Lung (tissue), 12 donors: ENCODE data around the gene SLC9A1. TPM values are rescaled to one million over a fixed set of nuclear protein-coding genes. Genes with fewer than 3 reads are reported as not detected.

Source experiments
- ATAC-seq: fragments of 200-7000 bp; cut with Tn5 transposase; one replicate; pipeline ENCODE4 v1.9.1; 2020; ENCODE audit warnings: moderate number of reproducible peaks; ENCODE audit not compliant: insufficient read depth, low FRiP score
- DNase-seq, 3 donors: peaks; one replicate each; pipeline ENCODE4 v3.0.0-alpha.2; 2013 to 2017
- H3K27ac ChIP-seq, 2 donors: one replicate each; pipeline ENCODE4 v1.5.1; 2013; ENCODE audit warnings: mild to moderate bottlenecking in 2 of 2, moderate library complexity in 2 of 2, control low read depth in 1 of 2, inconsistent platforms in 1 of 2, low read depth in 1 of 2, low read length in 1 of 2
- H3K27me3 ChIP-seq, 3 donors: one replicate each; pipeline ENCODE4 v1.5.1; 2013; ENCODE audit warnings: low read length in 2 of 3; ENCODE audit not compliant: control insufficient read depth in 3 of 3, insufficient read depth in 3 of 3
- H3K36me3 ChIP-seq, 4 donors: one replicate each; pipeline ENCODE4 v1.5.1; 2013; ENCODE audit warnings: low read length in 4 of 4, mild to moderate bottlenecking in 1 of 4, moderate library complexity in 1 of 4; ENCODE audit not compliant: control insufficient read depth in 4 of 4, insufficient read depth in 4 of 4
- H3K4me1 ChIP-seq, 5 donors: one replicate each; pipeline ENCODE4 v1.5.1; 2013; ENCODE audit warnings: low read length in 5 of 5, mild to moderate bottlenecking in 2 of 5, moderate library complexity in 1 of 5; ENCODE audit not compliant: control insufficient read depth in 5 of 5, insufficient read depth in 5 of 5
- H3K4me3 ChIP-seq: one replicate; pipeline ENCODE4 v1.5.1; 2013; ENCODE audit warnings: mild to moderate bottlenecking, control low read depth, moderate library complexity
- H3K9ac ChIP-seq, 2 donors: one replicate each; pipeline ENCODE4 v1.5.1; 2013; ENCODE audit warnings: low read length in 2 of 2, control low read depth in 1 of 2; ENCODE audit not compliant: insufficient read depth in 1 of 2
- H3K9me3 ChIP-seq, 4 donors: one replicate each; pipeline ENCODE4 v1.5.1; 2013; ENCODE audit warnings: low read length in 3 of 4, mild to moderate bottlenecking in 1 of 4, moderate library complexity in 1 of 4; ENCODE audit not compliant: control insufficient read depth in 4 of 4, insufficient read depth in 3 of 4
- WGBS, 2 donors: extraction: QIAGEN DNeasy Blood & Tissue Kit; methylation state at CpG; one replicate each; pipeline ENCODE4 v1.1.7; 2013; 5-methylcytosine and 5-hydroxymethylcytosine counted together
- polyA plus RNA-seq, 2 donors: library from polyadenylated mRNA; stranded (reverse); fragments of 200-250 nt; gene quantifications; one replicate each; pipeline ENCODE4 v1.2.1, GENCODE V29; 2013
- total RNA-seq, 2 donors: library from RNA; depleted of rRNA in 1 of 2; stranded (reverse); fragments of >200 nt in 1 of 2; gene quantifications; one replicate each; pipeline ENCODE4 v1.2.1, GENCODE V29; 2014 to 2021
- TF ChIP-seq, protein P1 (sequence below): IDR thresholded peaks from 2 replicates; pipeline ENCODE4 v1.5.1; 2012; ENCODE audit warnings: mild to moderate bottlenecking; ENCODE audit errors: control extremely low read depth, extremely low read depth
- donor health status: control.
- donor health status: control.
- donor health status: Bipolar disorder and iron deficiency.
- donor health status: healthy.
- donor health status: DM: yes; HTN: yes; CAD: no.

Gene SLC9A1
- total and polyA plus RNA-seq, 4 donors, result 19.3 to 48.0 (median 24.6) TPM

DNA sequence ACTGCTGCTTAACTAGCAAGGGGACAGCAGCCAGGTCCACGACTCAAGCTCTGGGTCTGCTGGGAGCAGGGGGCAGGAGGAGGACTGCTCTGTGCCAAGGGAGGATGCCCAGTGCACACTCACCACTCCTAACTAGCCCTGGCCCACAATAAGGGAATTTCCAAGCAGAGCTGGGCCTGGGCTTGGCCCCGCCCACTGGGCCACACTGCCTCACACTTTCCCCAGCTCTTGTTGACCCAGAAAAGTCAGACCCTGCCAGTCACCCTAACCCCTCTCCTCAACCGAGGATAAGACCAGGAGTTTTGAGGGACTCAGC, 18.7 kb downstream of the SLC9A1 start:
- no peak overlapping the region for H3K9ac ChIP-seq
- DNase-seq (no peak), ATAC-seq (no peak)
- H3K4me3 ChIP-seq, result no peak overlapping the region
- TF ChIP-seq, protein P1, sequence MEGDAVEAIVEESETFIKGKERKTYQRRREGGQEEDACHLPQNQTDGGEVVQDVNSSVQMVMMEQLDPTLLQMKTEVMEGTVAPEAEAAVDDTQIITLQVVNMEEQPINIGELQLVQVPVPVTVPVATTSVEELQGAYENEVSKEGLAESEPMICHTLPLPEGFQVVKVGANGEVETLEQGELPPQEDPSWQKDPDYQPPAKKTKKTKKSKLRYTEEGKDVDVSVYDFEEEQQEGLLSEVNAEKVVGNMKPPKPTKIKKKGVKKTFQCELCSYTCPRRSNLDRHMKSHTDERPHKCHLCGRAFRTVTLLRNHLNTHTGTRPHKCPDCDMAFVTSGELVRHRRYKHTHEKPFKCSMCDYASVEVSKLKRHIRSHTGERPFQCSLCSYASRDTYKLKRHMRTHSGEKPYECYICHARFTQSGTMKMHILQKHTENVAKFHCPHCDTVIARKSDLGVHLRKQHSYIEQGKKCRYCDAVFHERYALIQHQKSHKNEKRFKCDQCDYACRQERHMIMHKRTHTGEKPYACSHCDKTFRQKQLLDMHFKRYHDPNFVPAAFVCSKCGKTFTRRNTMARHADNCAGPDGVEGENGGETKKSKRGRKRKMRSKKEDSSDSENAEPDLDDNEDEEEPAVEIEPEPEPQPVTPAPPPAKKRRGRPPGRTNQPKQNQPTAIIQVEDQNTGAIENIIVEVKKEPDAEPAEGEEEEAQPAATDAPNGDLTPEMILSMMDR, result no peak
- no peaks in the 10 kb centered on the region for H3K9me3 ChIP-seq
- 56 to 75% methylated on average over 3 of the region's 3 CpGs for WGBS, 2 donors
- H3K36me3 ChIP-seq, result no peaks in the 10 kb centered on the region
- H3K4me1 ChIP-seq, result peaks cover 0 to 20% (median 3%) of the 10 kb centered on the region in 5 donors
- no peaks in the 10 kb centered on the region for H3K27me3 ChIP-seq
- H3K27ac ChIP-seq, result peak overlapping the region in 1 of 2 donors; percentile 87

- DNase-seq (no peak), ATAC-seq (no peak)
- 63 to 68% methylated on average over 5 of the region's 5 CpGs for WGBS, 2 donors
- Histone ChIP-seq H3K4me1 (peaks cover 0 to 20% (median 3%) of the 10 kb centered on the region in 5 donors), H3K36me3 (no peaks in the 10 kb centered on the region), H3K27ac (peak overlapping the region in 1 of 2 donors; percentile 87), H3K9me3 (no peaks in the 10 kb centered on the region), H3K4me3 (no peak overlapping the region), H3K27me3 (no peaks in the 10 kb centered on the region), H3K9ac (no peak overlapping the region)
- TF ChIP-seq, protein P1, result no peak
These were observed 19.2 kb downstream of the SLC9A1 start for GRCh38 chr1:27135541-27136235.

- peaks cover 0 to 16% (median 3%) of the 10 kb centered on the region in 5 donors for H3K4me1 ChIP-seq
- H3K27ac ChIP-seq, result no peak overlapping the region
- TF ChIP-seq, protein P1, result no peak
- no peak for DNase-seq
- no peaks in the 10 kb centered on the region for H3K36me3 ChIP-seq
- no peaks in the 10 kb centered on the region for H3K9me3 ChIP-seq
- no peak overlapping the region for H3K4me3 ChIP-seq
- H3K9ac ChIP-seq, result no peak overlapping the region
- 64 to 67% methylated on average over 6 of the region's 6 CpGs for WGBS, 2 donors
- H3K27me3 ChIP-seq, result no peaks in the 10 kb centered on the region
- no peak for ATAC-seq
These were observed 20.9 kb downstream of the SLC9A1 start for GRCh38 chr1:27133991-27134390.

DNA sequence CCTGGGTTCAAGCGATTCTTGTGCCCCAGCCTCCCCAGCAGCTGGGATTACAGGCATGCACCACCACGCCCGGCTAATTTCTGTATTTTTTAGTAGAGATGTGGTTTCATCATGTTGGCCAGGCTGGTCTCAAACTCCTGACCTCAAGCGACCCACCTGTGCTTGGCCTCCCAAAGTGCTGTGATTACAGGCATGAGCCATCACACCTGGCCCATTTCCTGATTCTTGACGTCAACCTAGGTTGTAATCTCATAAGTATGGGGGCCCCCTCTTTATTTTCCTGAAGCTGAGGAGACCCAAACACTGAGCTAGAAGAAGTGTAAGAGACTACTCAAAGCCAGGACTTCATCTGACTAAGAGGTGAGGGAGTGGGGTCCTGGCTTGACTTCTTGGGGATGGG, 21.8 kb downstream of the SLC9A1 start:
- no peaks in the 10 kb centered on the region for H3K27me3 ChIP-seq
- ATAC-seq, result no peak
- WGBS, 2 donors, result 84 to 87% methylated on average over 5 of the region's 5 CpGs
- H3K4me3 ChIP-seq, result no peak overlapping the region
- peaks cover 0 to 16% (median 3%) of the 10 kb centered on the region in 5 donors for H3K4me1 ChIP-seq
- peaks cover 0 to 2% (median 0%) of the 10 kb centered on the region in 4 donors for H3K36me3 ChIP-seq
- DNase-seq, result no peak
- H3K9me3 ChIP-seq, result no peaks in the 10 kb centered on the region
- no peak overlapping the region for H3K27ac ChIP-seq
- TF ChIP-seq, protein P1, result no peak
- H3K9ac ChIP-seq, result no peak overlapping the region
